Activated CD8-positive, alpha-beta memory T cell treated with anti-CD3 and anti-CD28 coated beads, Interleukin-2, amount 50 U/mL, for 24 hours (primary cell): ENCODE data around the gene SUCNR1.
"Not testable (repeated sequence)": the region's sequence is repeated elsewhere in the genome, so short reads cannot be mapped to it uniquely, and the experiment has no call there.

Experiments used
- DNase-seq: peaks from one replicate; pipeline ENCODE4 v3.0.0-alpha.2; 2020; ENCODE audit errors: extremely low read depth

Gene SUCNR1, protein sequence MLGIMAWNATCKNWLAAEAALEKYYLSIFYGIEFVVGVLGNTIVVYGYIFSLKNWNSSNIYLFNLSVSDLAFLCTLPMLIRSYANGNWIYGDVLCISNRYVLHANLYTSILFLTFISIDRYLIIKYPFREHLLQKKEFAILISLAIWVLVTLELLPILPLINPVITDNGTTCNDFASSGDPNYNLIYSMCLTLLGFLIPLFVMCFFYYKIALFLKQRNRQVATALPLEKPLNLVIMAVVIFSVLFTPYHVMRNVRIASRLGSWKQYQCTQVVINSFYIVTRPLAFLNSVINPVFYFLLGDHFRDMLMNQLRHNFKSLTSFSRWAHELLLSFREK

DNA sequence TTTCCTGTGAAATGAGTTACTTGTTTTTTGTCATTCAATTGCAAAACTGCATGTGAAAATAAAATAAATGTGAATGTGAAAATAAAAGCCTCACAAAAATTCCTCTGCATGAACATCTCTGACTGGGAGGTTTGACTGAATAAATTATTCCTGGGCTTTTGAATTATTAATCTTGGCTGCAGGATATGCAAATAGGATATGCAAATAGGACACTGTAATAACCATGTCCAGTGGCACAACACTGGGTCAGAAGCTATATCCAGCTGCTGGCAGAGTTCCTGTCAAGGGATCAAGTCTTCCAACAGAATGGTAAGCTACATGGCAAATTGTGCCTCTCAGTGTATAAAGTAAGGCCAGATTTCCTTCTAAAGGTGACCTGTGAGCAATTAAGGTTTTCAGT lies at the start of gene SUCNR1:
SUCNR1 (plus strand) TSS at position 246 of the 400 bp plus-strand sequence. CDS start 6,250 bp downstream, outside the sequence.
- no peak for DNase-seq

DNA sequence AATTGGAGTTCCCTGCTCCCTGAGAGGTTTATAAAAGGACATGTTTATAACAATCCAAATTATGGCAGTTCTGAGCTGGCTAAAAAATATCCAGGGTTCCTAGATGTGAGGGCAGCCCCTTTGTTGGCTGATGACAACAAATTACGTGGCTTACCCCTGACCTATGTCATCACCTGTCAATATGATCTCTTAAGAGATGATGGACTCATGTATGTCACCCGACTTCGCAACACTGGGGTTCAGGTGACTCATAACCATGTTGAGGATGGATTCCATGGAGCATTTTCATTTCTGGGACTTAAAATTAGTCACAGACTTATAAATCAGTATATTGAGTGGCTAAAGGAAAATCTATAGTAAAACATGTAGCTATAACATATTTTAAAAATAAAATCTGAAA lies 45.6 kb upstream of the SUCNR1 start:
- DNase-seq = no peak

DNA sequence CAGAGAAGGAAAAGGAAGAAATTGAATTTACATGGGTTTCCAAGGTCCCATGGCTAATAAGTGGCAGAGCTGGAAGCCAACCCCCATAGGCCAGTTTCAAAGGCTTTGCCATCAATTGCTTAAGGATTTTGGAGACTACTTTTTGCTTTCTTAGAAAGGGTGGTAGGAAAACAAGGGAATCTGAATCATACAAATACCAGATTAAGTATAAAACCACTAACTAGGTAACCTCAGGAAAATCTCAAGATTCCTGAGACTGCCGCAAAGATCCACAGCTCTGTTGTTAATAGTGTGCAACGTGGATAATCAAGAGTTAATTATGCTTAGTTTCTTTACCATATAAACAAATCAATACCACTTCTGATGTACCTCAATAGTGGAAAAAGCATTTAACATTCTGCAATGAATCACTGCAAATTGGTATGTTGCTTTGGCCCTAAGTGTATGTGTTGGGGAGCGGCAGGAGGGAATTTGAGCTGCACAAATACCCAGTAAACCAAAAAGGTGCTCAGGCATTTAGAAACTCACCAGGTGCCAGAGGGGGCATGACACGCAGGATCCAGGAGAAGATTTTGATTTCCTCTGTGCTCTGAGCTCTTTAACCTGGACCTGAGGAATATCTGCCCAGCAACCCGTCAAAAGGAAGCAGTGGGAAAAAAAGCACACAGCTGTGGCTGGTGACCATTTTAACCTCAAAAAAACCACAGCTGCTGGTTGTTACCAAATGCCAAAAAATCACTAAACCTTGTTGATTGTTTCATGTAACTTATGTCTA lies 37.5 kb upstream of the SUCNR1 start:
- no peak for DNase-seq

DNA sequence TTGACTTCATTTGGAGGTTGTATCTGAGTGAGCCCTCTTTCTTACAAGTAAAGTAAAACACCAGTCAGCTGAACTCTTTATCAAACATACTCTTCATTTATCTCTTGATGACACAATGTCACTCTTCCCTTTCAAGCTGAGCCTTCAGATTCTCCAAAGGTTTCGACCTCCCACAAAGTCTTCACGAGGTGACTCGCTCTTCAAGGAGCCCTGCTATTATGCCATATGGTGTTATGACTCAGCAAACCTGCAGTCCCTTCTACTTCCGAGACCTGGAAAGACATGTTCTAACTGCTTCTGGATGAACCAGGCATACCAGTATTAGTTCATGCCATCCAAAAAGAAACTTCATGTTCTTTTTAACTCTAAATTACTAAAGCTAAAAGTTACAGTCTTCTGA lies 36.4 kb upstream of the SUCNR1 start:
- DNase-seq = no peak

DNA sequence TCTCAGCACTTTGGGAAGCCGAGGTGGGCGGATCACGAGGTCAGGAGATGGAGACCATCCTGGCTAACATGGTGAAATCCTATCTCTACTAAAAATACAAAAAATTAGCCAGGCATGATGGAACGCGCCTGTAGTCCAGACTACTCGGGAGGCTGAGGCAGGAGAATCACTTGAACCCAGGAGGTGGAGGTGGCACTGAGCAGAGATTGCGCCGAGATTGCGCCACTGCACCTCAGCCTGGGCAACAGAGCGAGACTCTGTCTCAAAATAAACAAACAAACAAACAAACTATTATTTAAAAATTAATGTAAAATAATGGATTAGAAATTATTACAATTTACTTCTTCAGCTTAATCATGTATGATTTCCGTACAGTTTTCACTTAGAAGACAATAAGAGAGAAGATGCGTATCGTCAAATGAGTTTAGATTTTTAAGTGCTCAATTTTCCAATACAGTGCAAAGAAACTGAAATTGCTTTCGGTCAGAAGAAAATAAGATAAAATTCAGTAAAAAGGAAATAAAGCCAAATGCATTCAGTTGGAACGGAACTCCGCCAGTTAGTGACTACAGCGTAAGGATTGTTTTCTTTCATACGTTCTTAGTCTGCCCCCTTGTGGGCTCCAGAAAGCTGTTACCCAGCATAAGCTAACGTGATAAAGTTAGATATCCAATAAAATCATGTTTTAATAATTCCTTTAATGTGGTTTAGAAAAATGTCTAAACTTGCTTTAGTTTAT lies 34.7 kb upstream of the SUCNR1 start:
- DNase-seq = peak; percentile 4

GRCh38 chr3:151839313-151839631 lies 34.2 kb upstream of the SUCNR1 start:
- DNase-seq = no peak

GRCh38 chr3:151841801-151842200 lies 31.6 kb upstream of the SUCNR1 start:
- no peak for DNase-seq

DNA sequence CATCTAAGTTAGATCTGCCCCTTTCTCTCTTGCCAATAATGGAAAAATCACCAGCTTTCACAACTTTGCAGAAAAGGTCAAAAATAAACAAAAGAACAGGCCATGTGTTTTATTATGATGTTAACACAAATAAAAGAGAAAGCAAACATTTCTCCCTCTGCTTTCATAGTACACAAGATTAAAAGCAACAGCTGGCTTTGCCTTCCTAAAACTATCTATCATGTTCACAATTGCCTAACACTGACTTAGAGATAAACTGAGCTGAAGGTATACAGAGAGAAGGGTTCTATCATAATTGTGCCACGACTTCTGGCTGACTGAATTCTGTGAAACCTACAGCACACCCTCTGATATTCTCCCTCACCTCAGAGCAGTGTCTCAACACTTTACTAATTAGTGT lies 30.2 kb upstream of the SUCNR1 start:
- DNase-seq = no peak

GRCh38 chr3:151845306-151845905 lies 28.0 kb upstream of the SUCNR1 start:
- no peak for DNase-seq

GRCh38 chr3:151850065-151850464 lies 23.4 kb upstream of the SUCNR1 start:
- DNase-seq = not testable (repeated sequence)

DNA sequence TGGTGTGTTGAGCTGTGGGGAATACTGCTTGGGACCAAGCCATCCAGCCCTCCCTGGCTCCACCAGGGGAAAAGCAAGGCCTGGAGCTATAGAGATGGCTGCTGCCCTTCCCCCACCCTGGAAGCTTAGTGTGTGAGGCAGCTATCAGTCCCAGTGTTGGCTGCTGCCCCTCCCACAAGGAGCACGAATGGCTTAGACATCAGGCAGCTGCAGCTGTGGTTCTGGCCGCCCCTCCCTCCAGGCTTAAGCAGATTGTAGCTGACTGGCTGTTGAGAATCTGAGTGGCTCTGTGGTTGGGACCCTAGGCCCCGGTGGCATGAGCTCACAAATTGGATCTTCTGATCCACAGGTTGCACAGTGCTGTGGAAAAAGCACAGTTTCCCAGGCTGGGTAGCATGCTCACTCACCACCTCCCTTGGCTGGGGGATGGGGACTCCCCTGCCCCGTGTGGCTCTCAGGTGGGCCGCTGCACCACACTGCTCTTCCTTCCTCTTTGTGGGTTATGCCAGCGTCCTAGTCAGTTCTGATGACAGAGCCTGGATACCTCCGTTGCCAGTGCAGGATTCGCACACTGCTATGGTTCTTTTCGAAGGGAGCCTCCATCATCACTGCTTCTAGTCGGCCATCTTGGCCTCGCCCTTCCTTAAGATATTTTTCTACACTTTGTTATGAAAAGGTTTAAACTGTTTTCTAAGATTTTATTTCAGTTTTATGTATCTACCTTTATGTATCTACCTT lies 21.2 kb upstream of the SUCNR1 start:
- no peak for DNase-seq

DNA sequence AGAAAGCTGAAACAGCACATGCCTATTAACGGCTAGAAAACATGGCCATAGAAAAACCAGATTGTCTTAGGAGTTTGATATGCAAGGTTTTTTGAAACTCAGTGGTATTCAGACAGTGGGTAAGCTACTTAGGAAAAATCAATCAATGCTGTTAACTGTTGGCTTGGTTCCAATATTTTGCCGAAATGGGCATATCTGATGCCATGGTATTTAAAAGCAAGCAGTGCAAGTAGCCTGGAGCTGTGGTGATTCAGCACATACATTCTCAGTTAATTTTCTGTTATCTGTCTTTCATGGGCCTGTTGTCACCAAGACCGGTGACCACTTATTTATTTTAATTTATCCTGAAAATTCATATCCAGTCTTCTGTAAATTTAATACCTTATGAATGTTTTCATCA lies 17.3 kb upstream of the SUCNR1 start:
- DNase-seq = no peak

GRCh38 chr3:151856641-151857040 lies 16.8 kb upstream of the SUCNR1 start:
- no peak for DNase-seq

GRCh38 chr3:151859233-151859673 lies 14.2 kb upstream of the SUCNR1 start:
- no peak for DNase-seq

- DNase-seq = no peak
Measured at GRCh38 chr3:151859905-151860304, 13.5 kb upstream of the SUCNR1 start.

DNA sequence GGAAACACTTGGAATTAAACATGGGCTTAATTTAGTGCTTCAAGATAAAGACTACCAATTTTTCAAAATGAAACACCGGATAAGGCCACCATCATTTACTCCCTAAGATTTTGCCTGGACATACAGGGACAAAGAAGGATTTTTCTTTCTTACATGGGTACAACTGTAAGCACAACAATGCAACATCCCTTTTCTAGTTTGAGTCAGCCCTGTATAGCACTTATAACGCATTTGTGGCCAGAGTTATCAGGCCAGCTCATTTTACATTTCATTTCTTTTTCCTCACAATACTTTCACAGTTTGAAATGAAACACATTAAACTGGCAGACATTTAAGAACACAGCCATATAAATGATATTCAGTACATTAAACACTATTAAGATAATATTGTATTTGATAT lies 9.8 kb upstream of the SUCNR1 start:
- no peak for DNase-seq

DNA sequence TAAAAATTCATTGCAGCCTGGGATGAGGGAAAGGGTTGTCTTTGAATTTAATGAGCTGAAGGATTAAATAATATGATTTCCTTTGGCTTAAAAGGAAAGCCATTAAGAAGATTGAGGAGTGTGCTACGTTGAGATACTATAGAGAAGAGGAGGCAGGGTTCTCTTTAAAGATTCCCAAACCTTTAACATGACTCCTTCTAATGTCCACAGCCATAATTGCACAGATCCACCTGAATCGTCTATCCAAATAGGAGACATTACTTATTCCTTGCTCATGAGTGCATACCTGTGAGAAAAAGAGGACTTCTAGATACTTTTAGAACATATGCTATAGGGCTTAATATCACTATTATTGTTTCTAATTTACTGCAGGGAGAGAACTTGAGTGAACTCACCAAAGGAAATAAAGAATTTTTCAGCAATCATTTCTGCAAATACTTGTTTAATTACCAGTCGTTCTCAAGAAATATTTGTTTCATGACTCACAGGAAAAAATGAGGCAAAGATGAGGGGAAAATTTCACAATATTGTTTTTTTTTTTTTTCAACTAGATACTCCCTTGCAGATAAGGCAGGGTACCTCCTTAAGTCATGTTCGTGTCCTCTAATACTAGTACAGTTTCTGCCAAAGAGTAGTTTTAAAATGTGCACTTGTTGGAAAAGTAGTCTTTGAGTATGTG lies 8.9 kb upstream of the SUCNR1 start:
- DNase-seq = no peak

GRCh38 chr3:151866711-151867410 lies 6.6 kb upstream of the SUCNR1 start:
- no peak for DNase-seq

- DNase-seq = no peak
Measured at GRCh38 chr3:151867666-151868065, 5.8 kb upstream of the SUCNR1 start.

- DNase-seq = no peak
Measured at GRCh38 chr3:151869181-151869580, 4.3 kb upstream of the SUCNR1 start.
